Mesenchymal stem cell (in vitro differentiated cells and primary cell): ENCODE measurements around the gene RNF168.
"Not testable (repeated sequence)": the region's sequence is repeated elsewhere in the genome, so short reads cannot be mapped to it uniquely, and the experiment has no call there.

Experiments
- DNase-seq: peaks from one replicate; pipeline ENCODE4 v3.0.0-alpha.2; 2013
- H2AFZ ChIP-seq: one replicate; pipeline ENCODE4 v1.6.1; 2013; ENCODE audit warnings: low read depth, mild to moderate bottlenecking, control low read depth, inconsistent platforms, low read length, moderate library complexity
- H2AK5ac ChIP-seq: 2 replicates; pipeline ENCODE4 v1.6.1; 2013; ENCODE audit warnings: low read length, moderate library complexity, mild to moderate bottlenecking, inconsistent platforms; ENCODE audit not compliant: severe bottlenecking
- H2BK120ac ChIP-seq: one replicate; pipeline ENCODE4 v1.6.1; 2013; ENCODE audit warnings: low read depth, mild to moderate bottlenecking, inconsistent platforms, low read length, moderate library complexity
- H2BK12ac ChIP-seq, 2 experiments: one replicate each; pipeline ENCODE4 v1.6.1; 2013; ENCODE audit warnings: inconsistent platforms in 2 of 2, low read length in 2 of 2, mild to moderate bottlenecking in 2 of 2, moderate library complexity in 2 of 2, control low read depth in 1 of 2
- H2BK15ac ChIP-seq: one replicate; pipeline ENCODE4 v1.6.1; 2013; ENCODE audit warnings: mild to moderate bottlenecking, low read depth, inconsistent platforms; ENCODE audit not compliant: poor library complexity, severe bottlenecking
- H2BK5ac ChIP-seq: 2 replicates; pipeline ENCODE4 v1.6.1; 2013; ENCODE audit warnings: low read depth, mild to moderate bottlenecking, low read length, control low read depth, inconsistent platforms; ENCODE audit not compliant: poor library complexity, severe bottlenecking
- H3K14ac ChIP-seq, 2 experiments: one replicate each; pipeline ENCODE4 v1.6.1; 2013; ENCODE audit warnings: inconsistent platforms in 2 of 2, low read length in 2 of 2, control low read depth in 1 of 2, mild to moderate bottlenecking in 1 of 2, moderate library complexity in 1 of 2
- H3K18ac ChIP-seq, 2 experiments: one replicate each; pipeline ENCODE4 v1.6.1; 2013; ENCODE audit warnings: inconsistent platforms in 2 of 2, low read length in 2 of 2, control low read depth in 1 of 2, low read depth in 1 of 2, mild to moderate bottlenecking in 1 of 2
- H3K23ac ChIP-seq, 2 experiments: one replicate each; pipeline ENCODE4 v1.6.1; 2013; ENCODE audit warnings: inconsistent platforms in 2 of 2, low read length in 2 of 2, mild to moderate bottlenecking in 2 of 2, moderate library complexity in 2 of 2, control low read depth in 1 of 2
- H3K27ac ChIP-seq: 2 replicates; pipeline ENCODE4 v1.5.1; 2013; ENCODE audit warnings: mild to moderate bottlenecking, moderate library complexity, low read length, control low read depth, inconsistent platforms; ENCODE audit not compliant: poor library complexity, severe bottlenecking
- H3K27me3 ChIP-seq, 2 experiments: 2 replicates each; pipeline versions ENCODE4 v1.6.1 to v1.7.0; 2013; ENCODE audit warnings: low read length in 2 of 2, mild to moderate bottlenecking in 2 of 2, moderate library complexity in 2 of 2, control low read depth in 1 of 2, inconsistent platforms in 1 of 2; ENCODE audit not compliant: control insufficient read depth in 1 of 2, insufficient read depth in 1 of 2
- H3K36me3 ChIP-seq, 2 experiments: 2 replicates each; pipeline versions ENCODE4 v1.6.1 to v1.7.0; 2013; ENCODE audit warnings: low read length in 2 of 2, control low read depth in 1 of 2, inconsistent platforms in 1 of 2, low read depth in 1 of 2, mild to moderate bottlenecking in 1 of 2; ENCODE audit not compliant: insufficient read depth in 2 of 2, control insufficient read depth in 1 of 2
- H3K4ac ChIP-seq, 2 experiments: one replicate each; pipeline ENCODE4 v1.6.1; 2013; ENCODE audit warnings: inconsistent platforms in 2 of 2, low read length in 2 of 2, mild to moderate bottlenecking in 2 of 2, moderate library complexity in 2 of 2, control low read depth in 1 of 2, low read depth in 1 of 2
- H3K4me1 ChIP-seq: 2 replicates; pipeline ENCODE4 v1.6.1; 2013; ENCODE audit warnings: low read depth, low read length, control low read depth; ENCODE audit not compliant: control insufficient read depth, insufficient read depth
- H3K4me2 ChIP-seq: 2 replicates; pipeline ENCODE4 v1.6.1; 2013; ENCODE audit warnings: low read length, mild to moderate bottlenecking, inconsistent platforms; ENCODE audit not compliant: poor library complexity, severe bottlenecking
- H3K4me3 ChIP-seq, 2 experiments: 2 replicates each; pipeline versions ENCODE4 v1.5.1 to v1.7.0; 2013; ENCODE audit warnings: low read length in 2 of 2, mild to moderate bottlenecking in 2 of 2, control low read depth in 1 of 2, low read depth in 1 of 2; ENCODE audit not compliant: insufficient read depth in 1 of 2
- H3K79me1 ChIP-seq: replicated peaks from 2 replicates; pipeline ENCODE4 v1.6.1; 2013; ENCODE audit warnings: mild to moderate bottlenecking, control low read depth, low read length, inconsistent platforms; ENCODE audit not compliant: poor library complexity, severe bottlenecking
- H3K9ac ChIP-seq: 2 replicates; pipeline ENCODE4 v1.7.0; 2013; ENCODE audit warnings: mild to moderate bottlenecking, low read length, moderate library complexity
- H3K9me3 ChIP-seq: 2 replicates; pipeline ENCODE4 v1.7.0; 2013; ENCODE audit warnings: mild to moderate bottlenecking, low read length; ENCODE audit not compliant: control insufficient read depth
- H4K8ac ChIP-seq: one replicate; pipeline ENCODE4 v1.6.1; 2013; ENCODE audit warnings: inconsistent platforms, mild to moderate bottlenecking, low read length, moderate library complexity
- H4K91ac ChIP-seq: one replicate; pipeline ENCODE4 v1.6.1; 2013; ENCODE audit warnings: mild to moderate bottlenecking, low read length, inconsistent platforms
- WGBS: methylation state at CpG from one replicate; pipeline ENCODE4 v1.1.7; 2013; ENCODE audit warnings: mixed read lengths; 5-methylcytosine and 5-hydroxymethylcytosine counted together

The RNF168 gene

GRCh38 chr3:196428041-196428440 is 75.5 kb downstream of the RNF168 start:
- Histone ChIP-seq H3K79me1 (no peaks in the 10 kb centered on the region), H3K36me3 (peaks cover 14 to 20% of the 10 kb centered on the region in 2 experiments), H3K27me3 (no peaks in the 10 kb centered on the region), H3K9me3 (no peaks in the 10 kb centered on the region), H4K91ac (no peak overlapping the region), H2BK120ac (no peak overlapping the region), H4K8ac (no peak overlapping the region), H3K18ac (no peak overlapping the region), H3K9ac (no peak overlapping the region), H3K4me3 (no peak overlapping the region), H2BK5ac (no peak overlapping the region), H3K4me1 (peaks cover 6% of the 10 kb centered on the region), H3K4ac (no peak overlapping the region), H3K14ac (no peak overlapping the region), H3K27ac (no peak overlapping the region), H2BK15ac (no peak overlapping the region), H2AK5ac (no peak overlapping the region), H3K23ac (no peak overlapping the region), H2AFZ (no peak overlapping the region), H2BK12ac (no peak overlapping the region), H3K4me2 (no peak overlapping the region)
- WGBS: 97% methylated on average over 5 of the region's 6 CpGs
- no peak for DNase-seq

- not testable (repeated sequence) for H3K4me3 ChIP-seq, DNase-seq, H2AK5ac ChIP-seq, H3K27me3 ChIP-seq, H3K4ac ChIP-seq, H3K9ac ChIP-seq, H2BK15ac ChIP-seq, H2BK5ac ChIP-seq, H3K23ac ChIP-seq, H2BK12ac ChIP-seq, H3K18ac ChIP-seq, H3K4me2 ChIP-seq, H3K79me1 ChIP-seq, H3K14ac ChIP-seq, H3K27ac ChIP-seq, H3K9me3 ChIP-seq, H4K91ac ChIP-seq, H2BK120ac ChIP-seq, H3K4me1 ChIP-seq, H4K8ac ChIP-seq, H2AFZ ChIP-seq
- H3K36me3 ChIP-seq: peaks cover 16 to 20% of the 10 kb centered on the region in 2 experiments
- WGBS: 100% methylated on average over 2 of the region's 6 CpGs
These were observed 79.1 kb downstream of the RNF168 start for GRCh38 chr3:196424421-196424820.

GRCh38 chr3:196423044-196423781 is 80.4 kb downstream of the RNF168 start:
- Histone ChIP-seq H3K4me1 (peaks cover 5% of the 10 kb centered on the region), H3K9me3 (no peaks in the 10 kb centered on the region), H3K9ac (no peak overlapping the region), H3K18ac (peak overlapping the region in 1 of 2 experiments; percentile 11), H4K8ac (no peak overlapping the region), H3K23ac (no peak overlapping the region), H3K4me2 (no peak overlapping the region), H2AFZ (no peak overlapping the region), H2BK15ac (no peak overlapping the region), H2AK5ac (no peak overlapping the region), H4K91ac (no peak overlapping the region), H2BK12ac (peak overlapping the region in 1 of 2 experiments; percentile 7), H3K27me3 (no peaks in the 10 kb centered on the region), H3K27ac (no peak overlapping the region), H3K4ac (no peak overlapping the region), H3K14ac (no peak overlapping the region), H3K4me3 (no peak overlapping the region), H3K79me1 (no peaks in the 10 kb centered on the region), H2BK5ac (no peak overlapping the region), H2BK120ac (no peak overlapping the region), H3K36me3 (peaks cover 16 to 20% of the 10 kb centered on the region in 2 experiments)
- 97% methylated on average over 10 of the region's 10 CpGs for WGBS
- DNase-seq: no peak

GRCh38 chr3:196421668-196422067 is 81.9 kb downstream of the RNF168 start:
- H4K91ac ChIP-seq, H3K36me3 ChIP-seq, H3K79me1 ChIP-seq, H3K9ac ChIP-seq, DNase-seq, H2AK5ac ChIP-seq, H3K27me3 ChIP-seq, H3K4ac ChIP-seq, H2BK12ac ChIP-seq, H3K14ac ChIP-seq, H2BK5ac ChIP-seq, H2AFZ ChIP-seq, H2BK15ac ChIP-seq, H3K9me3 ChIP-seq, H3K4me2 ChIP-seq, H3K27ac ChIP-seq, H4K8ac ChIP-seq, H3K23ac ChIP-seq, H2BK120ac ChIP-seq, H3K18ac ChIP-seq, H3K4me1 ChIP-seq, H3K4me3 ChIP-seq: not testable (repeated sequence)
- WGBS: 98% methylated on average over 3 of the region's 5 CpGs
